NCI-H2029 treated with DMSO at 0.1 percent for 48 hours (cell line): ENCODE measurements around the gene SLC47A1.
"Not testable (repeated sequence)": the region's sequence is repeated elsewhere in the genome, so short reads cannot be mapped to it uniquely, and the experiment has no call there.

Experiments used
- DNase-seq: peaks from one replicate; lab custom pipeline; 2025; lab: John Stamatoyannopoulos, UW

Gene SLC47A1

GRCh38 chr17:19520641-19521040, 13.0 kb upstream of the SLC47A1 start:
- no peak for DNase-seq

- no peak for DNase-seq
These were observed 10.0 kb upstream of the SLC47A1 start for GRCh38 chr17:19523690-19524089.

GRCh38 chr17:19526950-19527349, 6.7 kb upstream of the SLC47A1 start:
- DNase-seq = not testable (repeated sequence)

- no peak for DNase-seq
These were observed 1.7 kb upstream of the SLC47A1 start for GRCh38 chr17:19531780-19532501.

GRCh38 chr17:19533036-19533717, 477 bp upstream of the SLC47A1 start:
- DNase-seq = no peak

- DNase-seq = no peak
These were observed 1.0 kb downstream of the SLC47A1 start for GRCh38 chr17:19534562-19535149.

- no peak for DNase-seq
These were observed 3.5 kb downstream of the SLC47A1 start for GRCh38 chr17:19537111-19537510.

- no peak for DNase-seq
These were observed 4.7 kb downstream of the SLC47A1 start for GRCh38 chr17:19538095-19539039.

- no peak for DNase-seq
These were observed 5.4 kb downstream of the SLC47A1 start for GRCh38 chr17:19539040-19539399.

- no peak for DNase-seq
These were observed 6.2 kb downstream of the SLC47A1 start for GRCh38 chr17:19539841-19540311.

- DNase-seq = no peak
These were observed 7.2 kb downstream of the SLC47A1 start for GRCh38 chr17:19540706-19541370.

GRCh38 chr17:19541445-19541844, 7.8 kb downstream of the SLC47A1 start:
- DNase-seq = no peak

- DNase-seq = no peak
These were observed 8.6 kb downstream of the SLC47A1 start for GRCh38 chr17:19542247-19542646.

GRCh38 chr17:19544366-19544765, 10.7 kb downstream of the SLC47A1 start:
- DNase-seq = no peak

GRCh38 chr17:19546289-19547065, 12.8 kb downstream of the SLC47A1 start:
- no peak for DNase-seq

GRCh38 chr17:19549746-19550623, 16.3 kb downstream of the SLC47A1 start:
- DNase-seq = no peak

GRCh38 chr17:19551165-19551564, 17.5 kb downstream of the SLC47A1 start:
- DNase-seq = no peak

GRCh38 chr17:19551591-19552148, 18.0 kb downstream of the SLC47A1 start:
- DNase-seq = no peak

- DNase-seq = no peak
These were observed 19.4 kb downstream of the SLC47A1 start for GRCh38 chr17:19553036-19553435.
